Measurements from ENCODE around the gene STX1B.

GRCh38 chr16:30950516-30951065 lies 59.8 kb downstream of the STX1B start:
- TF ChIP-seq CTCF (conservative IDR thresholded peaks at IDR 0.05) (no peak), ZFX (IDR thresholded peaks at IDR 0.05) (no peak)

Data from C4-2B (cell line).